Epithelial cell of esophagus (primary cell): ENCODE measurements around the gene ITSN1.
"Not testable (repeated sequence)": the region's sequence is repeated elsewhere in the genome, so short reads cannot be mapped to it uniquely, and the experiment has no call there.

ENCODE experiments used
- DNase-seq: peaks from one replicate; pipeline ENCODE4 v3.0.0; 2010; ENCODE audit warnings: low read depth
- H3K4me3 ChIP-seq: 2 replicates; pipeline ENCODE4 v1.5.1; 2011; ENCODE audit warnings: mild to moderate bottlenecking, low read length, control low read depth
- TF ChIP-seq, protein P1 (sequence below): IDR thresholded peaks from 2 replicates; pipeline ENCODE4 v1.5.1; 2011; ENCODE audit warnings: low read depth, mild to moderate bottlenecking, low read length, control low read depth, inconsistent platforms; ENCODE audit not compliant: insufficient read depth; ENCODE audit errors: missing control alignments

ITSN1 gene

GRCh38 chr21:33775100-33775828 is 133.0 kb downstream of the ITSN1 start:
- TF ChIP-seq, protein P1, sequence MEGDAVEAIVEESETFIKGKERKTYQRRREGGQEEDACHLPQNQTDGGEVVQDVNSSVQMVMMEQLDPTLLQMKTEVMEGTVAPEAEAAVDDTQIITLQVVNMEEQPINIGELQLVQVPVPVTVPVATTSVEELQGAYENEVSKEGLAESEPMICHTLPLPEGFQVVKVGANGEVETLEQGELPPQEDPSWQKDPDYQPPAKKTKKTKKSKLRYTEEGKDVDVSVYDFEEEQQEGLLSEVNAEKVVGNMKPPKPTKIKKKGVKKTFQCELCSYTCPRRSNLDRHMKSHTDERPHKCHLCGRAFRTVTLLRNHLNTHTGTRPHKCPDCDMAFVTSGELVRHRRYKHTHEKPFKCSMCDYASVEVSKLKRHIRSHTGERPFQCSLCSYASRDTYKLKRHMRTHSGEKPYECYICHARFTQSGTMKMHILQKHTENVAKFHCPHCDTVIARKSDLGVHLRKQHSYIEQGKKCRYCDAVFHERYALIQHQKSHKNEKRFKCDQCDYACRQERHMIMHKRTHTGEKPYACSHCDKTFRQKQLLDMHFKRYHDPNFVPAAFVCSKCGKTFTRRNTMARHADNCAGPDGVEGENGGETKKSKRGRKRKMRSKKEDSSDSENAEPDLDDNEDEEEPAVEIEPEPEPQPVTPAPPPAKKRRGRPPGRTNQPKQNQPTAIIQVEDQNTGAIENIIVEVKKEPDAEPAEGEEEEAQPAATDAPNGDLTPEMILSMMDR: no peak
- no peak for DNase-seq
- H3K4me3 ChIP-seq: no peak overlapping the region

DNA sequence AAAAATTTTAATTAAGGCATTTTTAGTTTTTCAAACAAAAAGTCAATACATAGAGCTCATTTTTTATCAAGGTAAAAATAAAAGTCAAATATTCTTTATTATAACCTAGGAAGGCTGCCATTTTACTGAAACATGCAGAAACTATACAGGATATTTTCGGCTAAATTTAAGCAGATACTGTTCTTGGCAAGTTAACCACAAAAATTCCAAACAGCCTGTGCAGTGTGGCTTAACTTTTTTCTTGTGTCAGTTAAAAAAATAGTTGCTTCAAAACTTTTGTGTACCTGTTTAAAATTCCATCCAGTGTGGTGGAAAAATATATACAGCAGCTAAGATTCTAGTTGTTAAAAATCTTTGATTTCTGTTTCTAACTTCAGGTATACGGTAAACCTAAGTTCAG is 138.3 kb downstream of the ITSN1 start:
- DNase-seq: no peak
- H3K4me3 ChIP-seq: no peak overlapping the region

DNA sequence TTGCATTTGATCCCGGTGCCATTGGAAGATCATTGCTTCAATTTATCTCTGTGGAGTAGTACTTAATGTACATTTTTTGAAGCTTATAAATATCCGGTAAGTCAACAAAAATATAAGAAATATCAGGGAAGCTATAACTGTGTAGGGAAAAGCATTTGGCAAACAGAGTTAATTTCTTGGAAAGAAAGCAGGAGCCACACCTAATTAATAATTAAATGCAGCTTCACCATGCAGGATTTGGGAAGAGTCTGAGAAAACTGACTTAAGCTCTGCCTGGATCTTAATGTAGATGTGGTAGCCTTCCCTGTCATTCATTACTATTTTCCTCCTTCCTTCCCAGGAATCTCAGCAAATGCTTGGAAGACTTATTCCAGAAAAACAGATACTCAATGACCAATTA is 138.8 kb downstream of the ITSN1 start:
- no peak overlapping the region for H3K4me3 ChIP-seq
- TF ChIP-seq, protein P1: no peak
- DNase-seq: no peak

More for the DNA sequence above, 138.3 kb downstream of the ITSN1 start:
- TF ChIP-seq, protein P1: no peak

DNA sequence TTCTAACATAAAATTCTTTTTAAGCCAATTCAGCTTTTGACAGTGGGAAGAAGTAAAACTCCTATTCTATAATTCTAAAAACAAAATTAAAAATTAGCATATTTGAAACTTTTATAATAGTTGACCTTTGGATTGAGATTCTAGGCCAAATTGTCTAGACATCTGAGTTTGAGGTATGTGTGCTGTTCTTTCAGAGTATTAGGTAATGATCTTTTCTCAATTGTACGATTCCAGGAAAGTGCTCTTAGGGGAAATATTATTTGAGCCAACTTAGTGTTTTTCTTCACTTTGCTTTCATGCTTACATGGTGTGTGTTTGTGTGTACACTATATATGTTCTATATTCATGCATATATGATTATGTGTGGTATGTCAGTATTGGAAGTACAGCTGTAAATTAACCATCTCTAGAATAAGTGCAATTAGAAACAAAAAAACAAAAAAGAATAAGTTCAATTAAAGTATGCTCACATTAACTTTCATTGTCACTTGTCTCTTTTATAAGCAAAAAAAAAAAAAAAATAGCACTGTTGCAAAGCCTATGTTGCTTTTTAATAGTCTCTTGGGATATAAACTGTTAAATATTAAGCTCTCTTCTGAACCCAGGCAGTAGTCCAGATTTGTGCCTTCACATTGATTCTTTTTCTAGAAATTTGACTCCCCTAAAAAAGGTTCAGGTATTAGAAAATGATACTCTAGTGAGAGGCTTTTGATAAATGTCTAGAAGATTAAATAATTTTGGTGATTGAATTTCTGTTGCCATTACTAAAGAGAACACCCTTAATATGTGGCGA is 141.1 kb downstream of the ITSN1 start:
- TF ChIP-seq, protein P1: no peak
- DNase-seq: no peak

DNA sequence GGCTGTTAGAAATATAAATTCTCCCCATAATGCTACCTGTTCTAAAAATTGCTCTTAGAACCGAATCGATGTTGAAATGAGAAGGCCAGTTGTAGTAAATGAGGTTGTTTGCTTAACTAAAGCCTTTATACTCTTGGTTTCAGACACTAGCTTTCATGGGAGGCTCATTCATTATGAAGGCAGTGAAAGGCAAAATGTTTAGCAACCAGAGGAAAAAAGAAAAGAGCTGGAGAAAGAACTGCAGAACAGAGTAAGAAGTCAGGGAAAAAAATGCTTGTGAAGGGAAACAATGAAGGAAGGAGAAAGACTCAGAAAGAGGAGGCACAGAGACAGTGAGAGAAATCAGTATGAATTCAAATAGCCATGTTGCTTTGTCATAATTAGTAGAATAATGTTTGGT is 145.1 kb downstream of the ITSN1 start:
- TF ChIP-seq, protein P1: no peak
- no peak overlapping the region for H3K4me3 ChIP-seq
- DNase-seq: no peak

More for the DNA sequence above, 141.1 kb downstream of the ITSN1 start:
- no peak overlapping the region for H3K4me3 ChIP-seq

- H3K4me3 ChIP-seq, DNase-seq: not testable (repeated sequence)
Measured at GRCh38 chr21:33788438-33788837, 146.1 kb downstream of the ITSN1 start.

GRCh38 chr21:33789697-33790096 is 147.4 kb downstream of the ITSN1 start:
- DNase-seq: no peak
- TF ChIP-seq, protein P1: no peak
- no peak overlapping the region for H3K4me3 ChIP-seq
